ENCODE data around the gene PPP1R18. TPM values are rescaled to one million over a fixed set of nuclear protein-coding genes. Genes with fewer than 3 reads are reported as not detected.

PPP1R18 gene
- total and polyA plus RNA-seq, 12 donors: 6.4 to 120 (median 41.2) TPM

DNA sequence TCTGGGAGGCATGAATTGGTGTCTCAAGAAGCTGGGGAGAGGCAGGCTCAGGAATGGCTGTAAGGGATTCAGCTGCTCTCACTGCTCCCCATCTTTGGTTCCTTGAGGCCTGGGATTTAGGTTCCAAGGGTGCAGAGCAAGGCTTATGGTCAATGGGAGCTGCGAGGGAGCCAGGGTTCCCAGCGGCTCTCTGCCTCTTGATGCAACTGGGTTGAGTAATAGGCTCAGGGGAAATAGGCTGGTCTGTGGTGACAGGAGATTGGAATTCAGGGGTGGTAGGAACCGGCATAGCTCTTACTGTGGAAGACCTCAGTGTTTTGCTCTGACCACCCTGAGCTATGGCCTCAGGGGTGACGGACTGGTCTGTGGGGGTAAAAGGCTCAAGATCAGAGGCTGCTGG is 17.4 kb upstream of the PPP1R18 start:
- intact Hi-C loops (cut with DNase I): no loop called here
- no peak for TF ChIP-seq POLR2A (IDR thresholded peaks at IDR 0.05)
- TF ChIP-seq, protein P1, sequence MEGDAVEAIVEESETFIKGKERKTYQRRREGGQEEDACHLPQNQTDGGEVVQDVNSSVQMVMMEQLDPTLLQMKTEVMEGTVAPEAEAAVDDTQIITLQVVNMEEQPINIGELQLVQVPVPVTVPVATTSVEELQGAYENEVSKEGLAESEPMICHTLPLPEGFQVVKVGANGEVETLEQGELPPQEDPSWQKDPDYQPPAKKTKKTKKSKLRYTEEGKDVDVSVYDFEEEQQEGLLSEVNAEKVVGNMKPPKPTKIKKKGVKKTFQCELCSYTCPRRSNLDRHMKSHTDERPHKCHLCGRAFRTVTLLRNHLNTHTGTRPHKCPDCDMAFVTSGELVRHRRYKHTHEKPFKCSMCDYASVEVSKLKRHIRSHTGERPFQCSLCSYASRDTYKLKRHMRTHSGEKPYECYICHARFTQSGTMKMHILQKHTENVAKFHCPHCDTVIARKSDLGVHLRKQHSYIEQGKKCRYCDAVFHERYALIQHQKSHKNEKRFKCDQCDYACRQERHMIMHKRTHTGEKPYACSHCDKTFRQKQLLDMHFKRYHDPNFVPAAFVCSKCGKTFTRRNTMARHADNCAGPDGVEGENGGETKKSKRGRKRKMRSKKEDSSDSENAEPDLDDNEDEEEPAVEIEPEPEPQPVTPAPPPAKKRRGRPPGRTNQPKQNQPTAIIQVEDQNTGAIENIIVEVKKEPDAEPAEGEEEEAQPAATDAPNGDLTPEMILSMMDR (IDR thresholded peaks at IDR 0.05): no peak
- 85 to 100% (median 92%) methylated on average over 2 to 4 of the region's 4 CpGs for WGBS, 4 donors
- no peak for DNase-seq
- H3K4me3 ChIP-seq: no peak overlapping the region
- no peaks in the 10 kb centered on the region for H3K27me3 ChIP-seq
- no peaks in the 10 kb centered on the region for H3K4me1 ChIP-seq (replicated peaks in 1 of 2)
- H3K36me3 ChIP-seq (replicated peaks in 1 of 2): peaks cover 0 to 35% of the 10 kb centered on the region in 2 donors
- H3K27ac ChIP-seq: no peak overlapping the region
- H3K9me3 ChIP-seq (replicated peaks in 1 of 3): no peaks in the 10 kb centered on the region

DNA sequence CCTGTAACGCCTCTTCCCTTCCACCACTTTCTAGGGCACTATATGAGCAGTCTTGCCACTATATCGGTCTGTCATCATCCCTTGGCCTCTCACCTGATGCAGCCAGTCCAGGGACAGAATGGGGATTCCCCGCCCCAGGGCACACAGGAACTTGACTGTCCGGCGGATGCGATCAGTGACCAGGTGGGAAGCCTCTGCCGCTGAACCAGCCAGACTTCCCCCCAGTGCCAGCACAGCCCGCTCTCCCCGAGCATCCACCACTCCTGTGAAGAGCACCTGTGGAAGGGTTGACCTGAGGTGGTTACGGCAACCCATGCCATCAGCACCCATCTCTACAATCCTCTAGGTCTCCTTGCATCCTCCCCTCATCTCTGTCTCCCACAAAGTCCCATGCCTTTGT is 16.6 kb upstream of the PPP1R18 start:
- H3K27ac ChIP-seq: no peak overlapping the region
- DNase-seq: no peak
- intact Hi-C loops (cut with DNase I): no loop called here
- WGBS, 4 donors: 94 to 100% (median 98%) methylated on average over 6 to 10 of the region's 10 CpGs
- H3K9me3 ChIP-seq (replicated peaks in 1 of 3): no peaks in the 10 kb centered on the region
- TF ChIP-seq POLR2A (IDR thresholded peaks at IDR 0.05): no peak
- H3K4me3 ChIP-seq: no peak overlapping the region
- H3K36me3 ChIP-seq (replicated peaks in 1 of 2): peaks cover 0 to 31% of the 10 kb centered on the region in 2 donors
- H3K4me1 ChIP-seq (replicated peaks in 1 of 2): no peaks in the 10 kb centered on the region
- no peaks in the 10 kb centered on the region for H3K27me3 ChIP-seq

DNA sequence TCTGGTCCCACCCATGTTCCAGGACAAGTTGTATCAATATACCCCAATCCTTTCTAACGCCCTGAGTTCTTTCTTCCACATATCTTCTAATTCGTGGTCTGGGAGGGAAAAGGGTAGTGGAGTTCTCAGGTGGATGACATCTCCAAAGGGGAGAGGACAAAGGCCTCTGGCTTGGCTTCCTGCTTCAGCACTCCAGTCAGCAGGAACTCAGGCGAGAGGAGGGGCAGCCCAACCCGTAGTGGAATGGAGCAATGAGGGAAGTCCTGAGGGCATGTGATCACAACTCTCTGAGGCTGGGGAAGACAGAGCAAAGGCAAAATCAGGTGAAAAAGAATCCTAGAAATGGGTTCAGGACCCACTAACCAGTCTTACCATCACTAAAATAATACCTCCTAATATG is 13.9 kb upstream of the PPP1R18 start:
- intact Hi-C loops (cut with DNase I): no loop called here
- 57 to 69% (median 63%) methylated on average over 4 of the region's 4 CpGs for WGBS, 4 donors
- Histone ChIP-seq H3K4me3 (no peak overlapping the region), H3K27me3 (no peaks in the 10 kb centered on the region), H3K4me1 (replicated peaks in 1 of 2) (peaks cover 0 to 4% of the 10 kb centered on the region in 2 donors), H3K9me3 (replicated peaks in 1 of 3) (no peaks in the 10 kb centered on the region), H3K27ac (no peak overlapping the region), H3K36me3 (replicated peaks in 1 of 2) (peaks cover 0 to 17% of the 10 kb centered on the region in 2 donors)
- DNase-seq: no peak
- TF ChIP-seq, protein P1 (IDR thresholded peaks at IDR 0.05): no peak
- TF ChIP-seq POLR2A (IDR thresholded peaks at IDR 0.05): no peak

DNA sequence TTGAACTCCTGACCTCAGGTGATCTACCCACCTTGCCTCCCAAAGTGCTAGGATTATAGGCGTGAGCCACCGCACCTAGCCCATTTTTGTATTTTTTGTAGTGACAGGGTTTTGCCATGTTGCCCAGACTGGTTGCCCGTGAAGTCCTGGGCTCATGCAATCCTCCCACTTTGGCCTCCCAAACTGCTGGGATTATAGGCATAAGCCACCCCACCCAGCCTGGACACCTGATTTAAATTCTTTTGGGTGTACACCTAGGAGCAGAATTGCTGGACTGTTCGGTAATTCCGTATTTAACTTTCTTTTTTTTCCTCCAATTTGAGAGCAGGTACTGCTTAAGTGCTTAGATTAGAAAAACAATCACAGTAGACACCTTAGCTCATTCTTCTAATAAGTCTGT is 10.0 kb upstream of the PPP1R18 start:
- H3K9me3 ChIP-seq (replicated peaks in 1 of 3): no peaks in the 10 kb centered on the region

More for the DNA sequence above, 10.0 kb upstream of the PPP1R18 start:
- WGBS, 4 donors: 95 to 98% (median 96%) methylated on average over 5 of the region's 5 CpGs
- no peak overlapping the region for H3K4me3 ChIP-seq
- peaks cover 0 to 5% of the 10 kb centered on the region in 2 donors for H3K36me3 ChIP-seq (replicated peaks in 1 of 2)
- intact Hi-C loops (cut with DNase I): no loop called here
- TF ChIP-seq POLR2A (IDR thresholded peaks at IDR 0.05): no peak
- TF ChIP-seq, protein P1 (IDR thresholded peaks at IDR 0.05): no peak
- no peaks in the 10 kb centered on the region for H3K27me3 ChIP-seq
- no peak overlapping the region for H3K27ac ChIP-seq
- H3K4me1 ChIP-seq (replicated peaks in 1 of 2): peaks cover under 1 to 9% of the 10 kb centered on the region in 2 donors
- DNase-seq: no peak
